Body of pancreas (tissue), 4 donors: ENCODE results near the gene ALDH1A1.

Experiments
- CTCF ChIP-seq, 7 experiments: fragments of 450-650 bp in 4 of 7; fragments of 200-600 bp in 3 of 7; sonication (generic) in 3 of 7; IDR thresholded peaks; one replicate each; pipeline ENCODE4 v1.5.1; 2016 to 2019; ENCODE audit warnings: antibody characterized with exemption in 7 of 7
- POLR2A ChIP-seq, 3 donors: fragments of 450-650 bp; IDR thresholded peaks; one replicate each; pipeline ENCODE4 v1.6.1; 2016; ENCODE audit warnings: antibody characterized with exemption in 3 of 3, mild to moderate bottlenecking in 2 of 3

- TF ChIP-seq CTCF (IDR thresholded peaks at IDR 0.05) (no peak), POLR2A (IDR thresholded peaks at IDR 0.05) (no peak)
These were observed 18.6 kb upstream of the ALDH1A1 start for GRCh38 chr9:72971411-72971810.
